Measurements from ENCODE around the gene WDR18. TPM values are rescaled to one million over a fixed set of nuclear protein-coding genes. Genes with fewer than 3 reads are reported as not detected.
A peak's percentile ranks its signal among the peaks of the same experiment; 100 is the strongest.

Gene WDR18
- total RNA-seq, 1 experiment from 2014 or later, result 94.7 TPM

DNA sequence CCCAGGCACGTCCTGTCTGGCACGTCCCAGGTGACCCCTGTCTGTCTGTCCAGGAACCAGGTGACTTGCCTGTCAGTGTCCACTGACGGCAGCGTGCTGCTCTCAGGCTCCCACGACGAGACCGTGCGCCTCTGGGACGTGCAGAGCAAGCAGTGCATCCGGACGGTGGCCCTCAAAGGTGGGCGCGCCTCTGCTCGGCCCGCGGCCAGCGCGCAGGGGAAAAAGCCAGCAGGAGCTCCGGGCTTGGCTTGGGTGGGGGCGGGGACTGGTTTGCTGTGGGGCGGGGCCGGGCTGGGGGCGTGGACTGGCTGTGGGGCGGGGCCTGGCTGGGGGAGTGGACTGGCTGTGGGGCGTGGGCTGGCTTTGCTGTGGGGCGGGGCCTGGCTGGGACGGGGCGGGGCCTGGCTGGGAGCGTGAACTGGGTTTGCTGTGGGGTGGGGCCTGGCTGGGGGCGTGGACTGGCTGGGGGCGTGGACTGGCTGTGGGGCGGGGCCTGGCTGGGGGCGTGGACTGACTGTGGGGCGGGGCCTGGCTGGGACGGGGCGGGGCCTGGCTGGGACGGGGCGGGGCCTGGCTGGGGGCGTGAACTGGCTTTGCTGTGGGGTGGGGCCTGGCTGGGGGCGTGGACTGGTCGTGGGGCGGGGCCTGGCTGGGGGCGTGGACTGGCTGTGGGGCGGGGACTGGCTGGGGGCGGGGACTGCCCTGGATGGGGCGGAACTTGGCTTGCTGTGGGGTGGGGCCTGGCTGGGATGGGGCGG is 7.2 kb downstream of the WDR18 start:
- H3K14ac ChIP-seq (ENCODE audit: insufficient read depth, low read length), result no peak overlapping the region
- no peaks in the 10 kb centered on the region for H3K79me2 ChIP-seq (ENCODE audit: insufficient read depth, low read length)
- no peak overlapping the region for H4K5ac ChIP-seq (ENCODE audit: insufficient read length, low read depth, low read length)
- H3K9ac ChIP-seq (ENCODE audit: extremely low read depth, insufficient read length, low read length), result no peak overlapping the region
- peaks cover 2 to 12% of the 10 kb centered on the region in 2 experiments for H3K4me1 Mint-ChIP-seq
- no peaks in the 10 kb centered on the region for H3K9me3 ChIP-seq (ENCODE audit: control insufficient read depth, low read depth, low read length)
- no peak overlapping the region for H4K91ac ChIP-seq (ENCODE audit: insufficient read length, low read depth, low read length)
- H3K27me3 ChIP-seq (ENCODE audit: insufficient read depth, low read length), result no peaks in the 10 kb centered on the region
- H3K27ac Mint-ChIP-seq, result no peak overlapping the region
- no CpG with 5 or more reads among the region's 47 CpGs for WGBS (ENCODE audit: extremely low coverage, insufficient read length, low lambda C conversion rate)
- no peak overlapping the region for H4K8ac ChIP-seq (replicated peaks; ENCODE audit: insufficient read length, low read depth, low read length)
- no peaks in the 10 kb centered on the region for H3K9me3 Mint-ChIP-seq
- H3K23ac ChIP-seq (ENCODE audit: insufficient read length, low read depth, low read length), result no peak overlapping the region
- no peak overlapping the region for H2AK5ac ChIP-seq (ENCODE audit: insufficient read length, low read length)
- H2AFZ ChIP-seq (ENCODE audit: low read length), result no peak overlapping the region
- no peak overlapping the region for H3K27ac ChIP-seq (ENCODE audit: insufficient read length, low read depth, low read length)
- no peak overlapping the region for H3K18ac ChIP-seq (ENCODE audit: insufficient read length, low read depth, low read length)
- H3T11ph ChIP-seq (ENCODE audit: low read length), result no peak overlapping the region
- no peaks in the 10 kb centered on the region for H3K23me2 ChIP-seq (ENCODE audit: insufficient read length, low read depth, low read length, poor library complexity, severe bottlenecking)
- H2BK5ac ChIP-seq (ENCODE audit: insufficient read length, low read length), result no peak overlapping the region
- no peaks in the 10 kb centered on the region for H3K4me1 ChIP-seq (ENCODE audit: insufficient read depth, low read length)
- H3K27me3 Mint-ChIP-seq (ENCODE audit: low read depth), result peaks cover 2% of the 10 kb centered on the region
- H2BK15ac ChIP-seq (ENCODE audit: low read depth, low read length), result no peak overlapping the region
- no peak overlapping the region for H2BK12ac ChIP-seq (ENCODE audit: insufficient read length, low read depth, low read length)
- H3K36me3 Mint-ChIP-seq (ENCODE audit: insufficient read depth in 1 of 3, low read depth in 3 of 3), result peaks cover 10 to 39% (median 34%) of the 10 kb centered on the region in 3 experiments; a peak in 6 of 7 replicates
- H3K79me1 ChIP-seq (ENCODE audit: insufficient read depth, low read depth, low read length, poor library complexity, severe bottlenecking), result no peaks in the 10 kb centered on the region
- no peak overlapping the region for H3K4ac ChIP-seq (ENCODE audit: low read depth, low read length)
- DNase-seq, result peak; percentile 87
- no peak overlapping the region for H2BK120ac ChIP-seq (ENCODE audit: low read depth, low read length, poor library complexity, severe bottlenecking)
- peaks cover 4% of the 10 kb centered on the region for H4K20me1 ChIP-seq (ENCODE audit: control insufficient read depth, insufficient read depth, insufficient read length)
- H3K56ac ChIP-seq (ENCODE audit: insufficient read length, low read depth, low read length), result no peak overlapping the region
- H2BK20ac ChIP-seq (ENCODE audit: low read depth, low read length, poor library complexity, severe bottlenecking), result no peak overlapping the region
- TF ChIP-seq CTCF (conservative IDR thresholded peaks at IDR 0.05), result no peak
- H3K4me2 ChIP-seq (ENCODE audit: insufficient read depth, insufficient read length, low read length), result no peak overlapping the region
- H3K4me3 Mint-ChIP-seq, result no peak overlapping the region; a peak in 1 of 5 replicates

Measured in H9 (cell line).